Erythroblast (primary cell): ENCODE measurements around the gene DCUN1D3.

ENCODE experiments used
- GATA1 ChIP-seq: IDR thresholded peaks from 2 replicates; pipeline ENCODE4 v1.6.1; 2011; ENCODE audit warnings: low read depth, mild to moderate bottlenecking, control low read depth, low read length, moderate library complexity
- POLR2A ChIP-seq: IDR thresholded peaks from 2 replicates; pipeline ENCODE4 v1.6.1; 2011; ENCODE audit warnings: mild to moderate bottlenecking, low read length

GRCh38 chr16:20906341-20907255, 6.4 kb upstream of the DCUN1D3 start:
- TF ChIP-seq POLR2A (no peak), GATA1 (no peak)
